Measurements from ENCODE around the gene SLIT1.

Gene SLIT1

DNA sequence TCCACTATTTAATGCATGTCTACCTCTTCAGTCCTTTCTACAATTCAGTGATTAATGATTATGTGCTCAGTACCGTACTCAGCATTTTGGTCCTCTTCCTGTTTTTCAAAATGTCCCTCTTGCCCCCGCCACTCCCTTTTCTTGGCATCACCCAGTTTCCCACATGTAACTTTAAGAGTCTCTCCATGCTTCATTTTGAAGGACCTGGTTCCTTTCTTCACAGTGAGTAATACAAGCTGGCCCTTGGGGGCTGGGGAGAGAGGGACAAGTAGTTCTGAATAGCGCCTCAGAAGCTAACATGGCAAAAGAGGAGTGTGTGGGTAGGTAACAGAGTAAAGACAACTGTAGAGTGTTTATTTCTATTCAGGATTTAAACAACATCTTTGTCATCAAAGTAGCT lies 34.6 kb upstream of the SLIT1 start:
- in situ Hi-C loops (cut with HindIII; ENCODE audit: low pct_ligation_motif_present, low sequenced_read_pairs): no loop called here

DNA sequence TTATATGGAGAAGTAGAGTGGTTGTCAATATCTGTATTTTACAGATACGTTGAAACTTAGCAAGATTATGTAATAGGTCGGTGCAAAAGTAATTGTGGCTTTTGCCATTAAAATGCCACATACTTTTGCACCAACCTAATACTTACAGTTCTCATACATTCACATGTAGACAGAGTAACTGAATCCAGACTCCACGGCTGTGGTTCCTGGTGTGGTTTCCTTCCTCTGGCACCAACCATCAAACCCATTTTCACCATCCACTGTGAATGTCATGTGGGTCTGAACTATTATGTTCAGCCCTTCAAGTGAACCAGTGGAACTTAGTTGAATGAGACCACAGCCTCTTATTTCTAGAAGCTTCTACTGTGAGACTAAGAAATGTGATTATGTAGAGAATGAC lies 31.5 kb upstream of the SLIT1 start:
- Histone ChIP-seq H3K27me3 (replicated peaks) (no peaks in the 10 kb centered on the region), H3K4me3 (ENCODE audit: low read depth, low read length) (no peak overlapping the region), H3K36me3 (replicated peaks) (no peaks in the 10 kb centered on the region), H3K27ac (no peak overlapping the region)
- TF ChIP-seq, protein P1, sequence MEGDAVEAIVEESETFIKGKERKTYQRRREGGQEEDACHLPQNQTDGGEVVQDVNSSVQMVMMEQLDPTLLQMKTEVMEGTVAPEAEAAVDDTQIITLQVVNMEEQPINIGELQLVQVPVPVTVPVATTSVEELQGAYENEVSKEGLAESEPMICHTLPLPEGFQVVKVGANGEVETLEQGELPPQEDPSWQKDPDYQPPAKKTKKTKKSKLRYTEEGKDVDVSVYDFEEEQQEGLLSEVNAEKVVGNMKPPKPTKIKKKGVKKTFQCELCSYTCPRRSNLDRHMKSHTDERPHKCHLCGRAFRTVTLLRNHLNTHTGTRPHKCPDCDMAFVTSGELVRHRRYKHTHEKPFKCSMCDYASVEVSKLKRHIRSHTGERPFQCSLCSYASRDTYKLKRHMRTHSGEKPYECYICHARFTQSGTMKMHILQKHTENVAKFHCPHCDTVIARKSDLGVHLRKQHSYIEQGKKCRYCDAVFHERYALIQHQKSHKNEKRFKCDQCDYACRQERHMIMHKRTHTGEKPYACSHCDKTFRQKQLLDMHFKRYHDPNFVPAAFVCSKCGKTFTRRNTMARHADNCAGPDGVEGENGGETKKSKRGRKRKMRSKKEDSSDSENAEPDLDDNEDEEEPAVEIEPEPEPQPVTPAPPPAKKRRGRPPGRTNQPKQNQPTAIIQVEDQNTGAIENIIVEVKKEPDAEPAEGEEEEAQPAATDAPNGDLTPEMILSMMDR (IDR thresholded peaks at IDR 0.05; ENCODE audit: low read depth, low read length, missing control alignments): no peak
- no peak for DNase-seq
- in situ Hi-C loops (cut with HindIII; ENCODE audit: low pct_ligation_motif_present, low sequenced_read_pairs): no loop called here

More for the DNA sequence above, 34.6 kb upstream of the SLIT1 start:
- Histone ChIP-seq H3K4me3 (ENCODE audit: low read depth, low read length) (no peak overlapping the region), H3K36me3 (replicated peaks) (no peaks in the 10 kb centered on the region), H3K27me3 (replicated peaks) (no peaks in the 10 kb centered on the region), H3K27ac (no peak overlapping the region)
- no peak for DNase-seq
- TF ChIP-seq, protein P1 (IDR thresholded peaks at IDR 0.05; ENCODE audit: low read depth, low read length, missing control alignments): no peak

DNA sequence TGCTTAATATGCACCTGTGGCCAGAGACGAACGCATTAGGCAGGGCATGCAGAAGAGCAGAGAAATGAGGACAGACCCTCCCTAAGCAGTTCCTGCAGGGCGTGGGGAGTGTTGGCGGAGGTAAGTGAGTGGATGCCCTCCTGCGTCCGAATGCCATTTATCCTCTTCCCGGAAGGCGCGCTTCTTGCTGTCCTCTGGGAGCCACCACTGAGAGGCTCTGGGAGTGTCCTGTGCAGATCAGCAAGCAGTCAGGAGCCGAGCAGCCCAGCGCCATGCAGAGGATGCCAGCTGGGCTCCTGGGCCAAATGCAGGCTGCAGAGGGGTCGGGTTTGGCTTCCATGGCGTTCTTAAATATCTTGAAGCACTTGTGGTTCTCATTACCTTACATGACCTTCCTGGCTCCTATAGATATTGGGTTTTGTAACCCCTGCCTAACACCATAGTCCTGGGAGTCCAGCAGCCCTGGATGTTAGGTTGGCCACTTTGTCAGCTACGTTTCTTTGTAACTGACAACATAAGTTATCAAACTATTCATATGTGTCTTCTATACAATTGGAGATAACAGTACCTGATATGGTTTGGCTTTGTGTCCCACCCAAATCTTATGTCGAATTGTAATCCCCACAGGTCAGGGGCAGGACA lies 30.0 kb upstream of the SLIT1 start:
- Histone ChIP-seq H3K27ac (no peak overlapping the region), H3K36me3 (replicated peaks) (no peaks in the 10 kb centered on the region), H3K4me3 (ENCODE audit: low read depth, low read length) (no peak overlapping the region), H3K27me3 (replicated peaks) (no peaks in the 10 kb centered on the region)
- TF ChIP-seq, protein P1 (IDR thresholded peaks at IDR 0.05; ENCODE audit: low read depth, low read length, missing control alignments): no peak
- DNase-seq: no peak
- in situ Hi-C loops (cut with HindIII; ENCODE audit: low pct_ligation_motif_present, low sequenced_read_pairs): no loop called here

DNA sequence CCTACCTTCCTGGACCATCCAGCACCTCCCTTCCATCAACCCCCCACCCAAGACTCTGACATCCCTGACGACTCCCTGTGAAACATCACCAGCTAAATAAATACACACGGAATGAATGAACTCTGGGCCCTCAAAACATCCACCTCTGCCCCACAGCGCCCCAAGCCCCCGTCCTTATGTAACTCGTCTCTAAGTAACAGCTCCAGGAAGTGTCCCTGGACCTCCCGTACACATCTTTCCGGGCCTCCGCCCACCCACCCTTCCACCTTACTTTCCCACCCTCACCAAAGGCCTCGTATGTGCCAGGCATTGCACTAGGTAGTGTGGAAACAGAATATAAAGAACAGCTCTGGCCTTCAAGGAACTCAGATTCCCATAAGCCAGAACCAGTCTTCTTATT lies 27.7 kb upstream of the SLIT1 start:
- no peak overlapping the region for H3K27ac ChIP-seq
- H3K36me3 ChIP-seq (replicated peaks): no peaks in the 10 kb centered on the region
- DNase-seq: no peak
- TF ChIP-seq, protein P1 (IDR thresholded peaks at IDR 0.05; ENCODE audit: low read depth, low read length, missing control alignments): no peak
- no peak overlapping the region for H3K4me3 ChIP-seq (ENCODE audit: low read depth, low read length)
- H3K27me3 ChIP-seq (replicated peaks): no peaks in the 10 kb centered on the region
- in situ Hi-C loops (cut with HindIII; ENCODE audit: low pct_ligation_motif_present, low sequenced_read_pairs): no loop called here

DNA sequence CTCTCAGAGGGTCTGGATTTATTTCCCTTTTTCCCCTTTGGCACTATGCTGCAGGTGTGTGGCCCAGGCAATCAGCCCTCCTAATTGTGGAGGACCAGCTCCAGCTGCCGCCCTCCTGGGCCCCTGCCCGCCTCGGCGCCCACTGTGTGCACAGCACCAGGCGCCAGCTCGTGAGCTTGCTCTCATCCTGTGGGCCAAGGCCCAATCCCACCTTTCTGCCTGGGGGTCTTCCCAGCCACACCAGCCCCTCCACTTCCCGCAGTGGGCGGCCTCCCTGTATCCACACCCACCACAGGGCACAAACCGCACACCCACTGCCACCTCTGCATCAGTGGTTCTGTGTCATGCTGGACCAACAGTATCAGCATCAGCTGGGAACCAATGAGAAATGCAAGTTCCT lies 25.5 kb upstream of the SLIT1 start:
- TF ChIP-seq, protein P1 (IDR thresholded peaks at IDR 0.05; ENCODE audit: low read depth, low read length, missing control alignments): no peak
- no peak overlapping the region for H3K4me3 ChIP-seq (ENCODE audit: low read depth, low read length)

DNA sequence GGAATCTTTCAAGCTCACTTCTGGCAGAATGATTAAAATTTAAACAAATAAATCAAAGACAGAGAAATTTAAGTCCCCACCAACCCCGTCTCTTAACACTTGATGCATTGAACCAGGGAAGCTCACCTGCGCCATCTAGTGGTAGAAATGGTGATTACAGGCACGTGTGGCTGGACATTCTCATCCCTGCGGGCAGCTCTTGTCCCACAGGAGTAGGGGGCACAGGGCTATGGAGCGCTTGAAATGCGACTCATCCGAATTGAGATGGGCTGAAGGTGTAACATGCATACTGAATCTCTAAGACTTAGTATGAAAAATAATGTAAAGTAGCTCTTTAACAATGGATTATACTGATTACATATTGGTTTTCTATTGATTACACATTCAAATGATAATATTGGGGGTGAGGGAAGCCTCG lies 24.8 kb upstream of the SLIT1 start:
- peak; percentile 78 for DNase-seq
- in situ Hi-C loops (cut with HindIII; ENCODE audit: low pct_ligation_motif_present, low sequenced_read_pairs): no loop called here
- no peak overlapping the region for H3K27ac ChIP-seq
- H3K36me3 ChIP-seq (replicated peaks): no peaks in the 10 kb centered on the region
- no peak overlapping the region for H3K4me3 ChIP-seq (ENCODE audit: low read depth, low read length)
- TF ChIP-seq, protein P1 (IDR thresholded peaks at IDR 0.05; ENCODE audit: low read depth, low read length, missing control alignments): peak; percentile 97
- H3K27me3 ChIP-seq (replicated peaks): no peaks in the 10 kb centered on the region

More for the DNA sequence above, 25.5 kb upstream of the SLIT1 start:
- no peaks in the 10 kb centered on the region for H3K27me3 ChIP-seq (replicated peaks)
- H3K27ac ChIP-seq: no peak overlapping the region
- H3K36me3 ChIP-seq (replicated peaks): no peaks in the 10 kb centered on the region
- in situ Hi-C loops (cut with HindIII; ENCODE audit: low pct_ligation_motif_present, low sequenced_read_pairs): no loop called here
- no peak for DNase-seq

All from brain microvascular endothelial cell (primary cell).